PC-3 (cell line): Measurements from ENCODE around the gene EIF3B.
"Not testable (repeated sequence)": the region's sequence is repeated elsewhere in the genome, so short reads cannot be mapped to it uniquely, and the experiment has no call there.

Source experiments
- EZH2 ChIP-seq: fragments of 300-600 bp; sonication (generic); IDR thresholded peaks from one replicate; pipeline ENCODE4 v1.6.1; 2017; ENCODE audit warnings: antibody characterized with exemption, mild to moderate bottlenecking, low read length; ENCODE audit not compliant: unreplicated experiment
- EZH2phosphoT487 ChIP-seq: fragments of 300-600 bp; sonication (generic); IDR thresholded peaks from 2 replicates; pipeline ENCODE4 v1.6.1; 2018; ENCODE audit warnings: mild to moderate bottlenecking, antibody characterized with exemption, low read length, borderline replicate concordance
- TF ChIP-seq, protein P1 (sequence below): fragments of 300-600 bp; sonication (generic); conservative IDR thresholded peaks from 2 replicates; pipeline ENCODE4 v1.5.1; 2017; ENCODE audit warnings: antibody characterized with exemption, low read depth, mild to moderate bottlenecking, low read length

DNA sequence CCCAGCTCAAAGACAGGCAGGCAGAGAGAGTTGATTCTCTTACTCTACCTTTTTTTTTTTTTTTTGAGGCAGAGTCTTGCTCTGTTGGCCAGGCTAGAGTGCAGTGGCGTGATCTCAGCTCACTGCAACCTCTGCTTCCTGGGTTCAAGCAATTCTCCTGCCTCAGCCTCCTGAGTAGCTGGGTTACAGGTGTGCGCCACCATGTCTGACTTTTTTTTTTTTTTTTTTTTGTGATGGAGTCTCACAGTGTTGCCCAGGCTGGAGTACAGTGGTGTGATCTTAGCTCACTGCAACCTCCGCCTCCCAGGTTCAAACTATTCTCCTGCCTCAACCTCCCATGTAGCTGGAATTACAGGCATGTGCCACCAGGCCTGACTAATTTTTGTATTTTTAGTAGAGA lies 62.6 kb downstream of the EIF3B start:
- TF ChIP-seq, protein P1, sequence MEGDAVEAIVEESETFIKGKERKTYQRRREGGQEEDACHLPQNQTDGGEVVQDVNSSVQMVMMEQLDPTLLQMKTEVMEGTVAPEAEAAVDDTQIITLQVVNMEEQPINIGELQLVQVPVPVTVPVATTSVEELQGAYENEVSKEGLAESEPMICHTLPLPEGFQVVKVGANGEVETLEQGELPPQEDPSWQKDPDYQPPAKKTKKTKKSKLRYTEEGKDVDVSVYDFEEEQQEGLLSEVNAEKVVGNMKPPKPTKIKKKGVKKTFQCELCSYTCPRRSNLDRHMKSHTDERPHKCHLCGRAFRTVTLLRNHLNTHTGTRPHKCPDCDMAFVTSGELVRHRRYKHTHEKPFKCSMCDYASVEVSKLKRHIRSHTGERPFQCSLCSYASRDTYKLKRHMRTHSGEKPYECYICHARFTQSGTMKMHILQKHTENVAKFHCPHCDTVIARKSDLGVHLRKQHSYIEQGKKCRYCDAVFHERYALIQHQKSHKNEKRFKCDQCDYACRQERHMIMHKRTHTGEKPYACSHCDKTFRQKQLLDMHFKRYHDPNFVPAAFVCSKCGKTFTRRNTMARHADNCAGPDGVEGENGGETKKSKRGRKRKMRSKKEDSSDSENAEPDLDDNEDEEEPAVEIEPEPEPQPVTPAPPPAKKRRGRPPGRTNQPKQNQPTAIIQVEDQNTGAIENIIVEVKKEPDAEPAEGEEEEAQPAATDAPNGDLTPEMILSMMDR, result not testable (repeated sequence)
- not testable (repeated sequence) for TF ChIP-seq EZH2phosphoT487, EZH2
